GM20000 (cell line): ENCODE measurements around the gene INSIG1.

Experiments
- DNase-seq: peaks from one replicate; pipeline ENCODE4 v3.0.0; 2012; ENCODE audit warnings: low spot score
- TF ChIP-seq, protein P1 (sequence below): IDR thresholded peaks from 2 replicates; pipeline ENCODE4 v1.5.1; 2012; ENCODE audit warnings: mild to moderate bottlenecking, control low read depth; ENCODE audit errors: extremely low read depth, missing control alignments

The INSIG1 gene

GRCh38 chr7:155261031-155261985 is 36.4 kb upstream of the INSIG1 start:
- DNase-seq, result no peak
- TF ChIP-seq, protein P1, sequence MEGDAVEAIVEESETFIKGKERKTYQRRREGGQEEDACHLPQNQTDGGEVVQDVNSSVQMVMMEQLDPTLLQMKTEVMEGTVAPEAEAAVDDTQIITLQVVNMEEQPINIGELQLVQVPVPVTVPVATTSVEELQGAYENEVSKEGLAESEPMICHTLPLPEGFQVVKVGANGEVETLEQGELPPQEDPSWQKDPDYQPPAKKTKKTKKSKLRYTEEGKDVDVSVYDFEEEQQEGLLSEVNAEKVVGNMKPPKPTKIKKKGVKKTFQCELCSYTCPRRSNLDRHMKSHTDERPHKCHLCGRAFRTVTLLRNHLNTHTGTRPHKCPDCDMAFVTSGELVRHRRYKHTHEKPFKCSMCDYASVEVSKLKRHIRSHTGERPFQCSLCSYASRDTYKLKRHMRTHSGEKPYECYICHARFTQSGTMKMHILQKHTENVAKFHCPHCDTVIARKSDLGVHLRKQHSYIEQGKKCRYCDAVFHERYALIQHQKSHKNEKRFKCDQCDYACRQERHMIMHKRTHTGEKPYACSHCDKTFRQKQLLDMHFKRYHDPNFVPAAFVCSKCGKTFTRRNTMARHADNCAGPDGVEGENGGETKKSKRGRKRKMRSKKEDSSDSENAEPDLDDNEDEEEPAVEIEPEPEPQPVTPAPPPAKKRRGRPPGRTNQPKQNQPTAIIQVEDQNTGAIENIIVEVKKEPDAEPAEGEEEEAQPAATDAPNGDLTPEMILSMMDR, result no peak

DNA sequence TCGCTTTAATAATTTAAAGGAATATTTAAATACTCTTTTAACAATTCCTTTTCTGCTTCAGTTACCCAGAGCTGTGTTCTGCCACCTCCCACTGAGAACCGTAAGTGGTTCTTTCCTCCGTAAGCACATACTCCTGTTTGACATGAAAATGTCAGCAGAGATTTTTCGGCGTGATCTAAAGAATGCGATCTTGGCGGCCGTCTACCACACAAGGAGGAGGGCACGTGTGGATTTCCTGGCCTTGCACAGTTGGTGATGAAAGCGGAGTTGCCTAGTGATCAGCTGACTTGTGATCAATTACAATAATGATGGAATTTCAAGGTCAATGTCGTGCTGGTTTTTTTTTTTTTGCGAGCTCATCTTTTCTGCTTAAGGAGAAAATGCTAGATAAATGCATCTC is 35.6 kb upstream of the INSIG1 start:
- DNase-seq, result no peak
- TF ChIP-seq, protein P1, result no peak

GRCh38 chr7:155263051-155263450 is 34.6 kb upstream of the INSIG1 start:
- TF ChIP-seq, protein P1, result no peak

DNA sequence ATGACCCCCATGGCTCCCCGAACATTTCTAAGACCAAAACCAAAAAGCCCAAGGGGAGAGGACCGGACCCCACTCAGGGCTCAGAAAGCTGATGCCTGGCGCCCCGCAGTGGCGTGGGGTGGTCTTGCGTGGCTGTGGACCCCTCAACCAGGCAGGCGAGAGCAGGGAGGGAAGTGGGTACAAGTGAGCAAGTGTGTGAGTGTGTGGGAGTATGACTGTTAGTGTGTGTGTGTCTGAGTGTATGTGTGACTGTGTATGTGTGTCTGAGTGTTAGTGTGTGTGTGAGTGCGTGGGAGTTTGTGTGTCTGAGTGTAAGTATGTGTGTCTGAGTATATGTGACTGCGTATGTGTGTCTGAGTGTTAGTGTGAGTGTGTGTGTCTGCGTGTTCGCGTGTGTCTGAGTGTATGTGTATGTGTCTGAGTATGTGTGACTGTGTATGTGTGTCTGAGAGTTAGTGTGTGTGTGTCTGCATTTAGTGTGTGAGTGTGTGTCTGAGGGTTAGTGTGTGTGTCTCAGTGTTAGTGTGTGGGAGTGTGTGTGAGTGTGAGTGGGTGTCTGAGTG is 34.0 kb upstream of the INSIG1 start:
- TF ChIP-seq, protein P1, result no peak
- no peak for DNase-seq

More at GRCh38 chr7:155263051-155263450, 34.6 kb upstream of the INSIG1 start:
- no peak for DNase-seq

- TF ChIP-seq, protein P1, result no peak
- DNase-seq, result no peak
These were observed 32.5 kb upstream of the INSIG1 start for GRCh38 chr7:155265144-155265543.

DNA sequence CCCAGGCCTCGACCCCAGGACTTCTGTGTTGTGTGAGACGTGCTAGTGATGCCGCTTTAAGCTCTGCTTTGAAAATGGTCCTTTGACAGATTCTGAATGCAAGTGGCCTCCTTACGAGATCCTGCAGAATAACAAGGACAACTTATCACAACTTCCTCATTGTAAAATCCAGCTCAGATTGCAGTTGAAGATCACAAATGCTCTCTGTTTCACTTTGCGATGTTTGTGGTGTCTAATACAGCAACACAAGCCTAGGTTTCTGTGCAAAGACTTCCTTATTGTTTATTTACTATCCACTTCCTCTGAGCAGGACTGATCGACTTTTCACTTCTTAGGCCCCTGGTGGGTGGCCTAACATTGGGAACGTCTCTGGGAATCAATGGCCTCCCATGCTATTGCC is 31.7 kb upstream of the INSIG1 start:
- DNase-seq, result no peak
- TF ChIP-seq, protein P1, result no peak

DNA sequence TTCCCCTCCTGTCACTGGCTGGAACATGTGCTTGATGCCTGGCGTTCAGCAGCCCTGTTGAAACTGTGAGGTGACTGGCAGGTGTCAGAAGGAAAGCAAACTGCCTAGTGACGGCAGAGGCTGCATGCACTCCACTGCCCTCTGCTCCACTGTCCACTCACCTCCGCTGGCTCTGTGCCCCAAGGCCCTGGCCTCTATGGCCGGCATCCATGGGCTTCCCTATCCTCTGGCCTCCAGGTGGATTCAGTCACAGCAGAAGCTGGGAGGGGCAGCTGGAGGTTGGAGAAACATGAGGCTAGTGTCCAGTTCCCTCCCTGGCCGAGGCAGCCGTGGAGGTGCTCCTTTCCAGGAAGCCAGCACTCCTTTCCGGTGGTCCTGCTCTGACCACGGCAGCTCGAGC is 31.2 kb upstream of the INSIG1 start:
- TF ChIP-seq, protein P1, result no peak
- no peak for DNase-seq
